Measurements from ENCODE around the gene PSEN1. TPM values are rescaled to one million over a fixed set of nuclear protein-coding genes. Genes with fewer than 3 reads are reported as not detected.

PSEN1 gene
- polyA plus RNA-seq, 2 of the 4 experiments (the other 2 are of a cell fraction) = 21.6 to 38.1 TPM

DNA sequence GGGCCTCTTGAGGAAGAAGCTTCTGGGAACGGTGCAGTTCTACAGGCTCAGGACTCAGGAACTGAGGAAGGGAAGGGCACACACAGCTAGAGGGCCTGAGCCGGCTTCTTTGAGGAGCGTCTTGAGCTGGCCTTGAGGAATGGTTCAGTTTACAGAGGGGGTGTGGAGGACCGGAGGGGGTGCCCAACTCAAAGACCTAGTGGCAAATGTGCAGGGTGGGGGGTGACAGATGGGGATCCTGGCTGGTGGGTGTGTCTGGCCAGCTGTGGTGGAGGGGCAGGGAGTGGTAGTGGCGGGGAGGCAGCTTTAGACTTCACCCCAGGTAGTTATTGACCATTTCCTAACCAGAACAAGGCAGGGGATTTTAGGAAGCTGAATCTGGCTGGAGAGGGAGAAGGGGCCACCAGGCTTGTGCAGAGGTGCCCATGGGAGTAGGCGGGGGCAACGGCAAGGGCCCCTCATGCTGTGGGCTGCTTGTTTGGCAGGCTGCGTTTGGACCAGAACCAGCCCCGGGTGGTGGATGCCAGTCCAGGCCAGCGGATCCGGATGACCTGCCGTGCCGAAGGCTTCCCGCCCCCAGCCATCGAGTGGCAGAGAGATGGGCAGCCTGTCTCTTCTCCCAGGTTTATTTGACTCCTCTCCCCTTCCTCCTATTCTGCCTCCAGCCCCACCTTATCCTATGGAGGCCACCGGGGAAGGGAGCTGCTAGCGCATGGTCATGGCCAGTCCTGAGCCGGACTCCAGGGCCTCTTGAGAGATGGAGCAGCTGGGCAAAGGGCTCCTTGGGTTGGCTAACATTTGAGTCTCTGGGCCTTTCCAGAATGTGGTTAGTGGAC lies 128.8 kb downstream of the PSEN1 start:
- ATAC-seq (peak; percentile 4 to 15; a peak in 2 of 6 replicates), DNase-seq (ENCODE audit: low read depth in 1 of 2, low spot score in 1 of 2) (no peak), FAIRE-seq (no peak)
- no peak overlapping the region for H3K4me2 ChIP-seq
- ChIA-PET CTCF (interaction anchor here (0.6 to 3.1 kb wide), 16 partner anchors 10 to 781 kb away, joined by 3 to 13 read pairs (median 3); no protein-coding TSS in a partner anchor), POLR2A (interaction anchor here (1.2 kb wide), 1 partner anchor 34 kb away, joined by 3 read pairs; no protein-coding TSS in a partner anchor)
- TF ChIP-seq ZSCAN20 (CRISPR knock-in tag; IDR thresholded peaks at IDR 0.05) = no peak
- no peak for TF ChIP-seq EP300 (IDR thresholded peaks at IDR 0.05)
- no peak for TF ChIP-seq POLR2AphosphoS2 (conservative IDR thresholded peaks at IDR 0.05; ENCODE audit: low read length)
- TF ChIP-seq CTCF (IDR thresholded peaks at IDR 0.05) = no peak
- TF ChIP-seq NFE2L2 (conservative IDR thresholded peaks at IDR 0.05; ENCODE audit: low read length) = no peak
- no peak for TF ChIP-seq HES2 (IDR thresholded peaks at IDR 0.05)
- no peak for TF ChIP-seq BCL3 (IDR thresholded peaks at IDR 0.05)
- no peak for TF ChIP-seq JUN (IDR thresholded peaks at IDR 0.05)
- TF ChIP-seq FOSL2 (IDR thresholded peaks at IDR 0.05) = no peak
- no peak for TF ChIP-seq FOSL2 (CRISPR knock-in tag; IDR thresholded peaks at IDR 0.05)
- H3K4me1 ChIP-seq = no peaks in the 10 kb centered on the region
- H3K27ac ChIP-seq = no peak overlapping the region
- H3K4me3 ChIP-seq = no peak overlapping the region
- 84% methylated on average over 18 of the region's 18 CpGs for WGBS (ENCODE audit: missing lambda C conversion rate)
- H3K9me3 ChIP-seq = no peaks in the 10 kb centered on the region

- ChIA-PET CTCF (interaction anchor here (0.8 to 3.1 kb wide), 11 partner anchors 10 to 93 kb away, joined by 3 to 13 read pairs (median 4); no protein-coding TSS in a partner anchor), POLR2A (interaction anchor here (1.2 kb wide), 1 partner anchor 34 kb away, joined by 3 read pairs; no protein-coding TSS in a partner anchor)
- Histone ChIP-seq H3K27ac (no peak overlapping the region), H3K4me2 (no peak overlapping the region), H3K9me3 (no peaks in the 10 kb centered on the region), H3K4me3 (no peak overlapping the region), H3K4me1 (no peaks in the 10 kb centered on the region)
- ATAC-seq = no peak
- no peak for DNase-seq (ENCODE audit: low read depth in 1 of 2, low spot score in 1 of 2)
- FAIRE-seq = no peak
- 94% methylated on average over 3 of the region's 3 CpGs for WGBS (ENCODE audit: missing lambda C conversion rate)
- TF ChIP-seq RAD21 (conservative IDR thresholded peaks at IDR 0.05 in 1 of 2, IDR thresholded peaks at IDR 0.05 in 1 of 2) = no peak
- no peak for TF ChIP-seq MAX (IDR thresholded peaks at IDR 0.05)
- TF ChIP-seq, protein P1, sequence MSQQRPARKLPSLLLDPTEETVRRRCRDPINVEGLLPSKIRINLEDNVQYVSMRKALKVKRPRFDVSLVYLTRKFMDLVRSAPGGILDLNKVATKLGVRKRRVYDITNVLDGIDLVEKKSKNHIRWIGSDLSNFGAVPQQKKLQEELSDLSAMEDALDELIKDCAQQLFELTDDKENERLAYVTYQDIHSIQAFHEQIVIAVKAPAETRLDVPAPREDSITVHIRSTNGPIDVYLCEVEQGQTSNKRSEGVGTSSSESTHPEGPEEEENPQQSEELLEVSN (IDR thresholded peaks at IDR 0.05; ENCODE audit: borderline replicate concordance, low read depth) = no peak
- TF ChIP-seq NFE2L2 (conservative IDR thresholded peaks at IDR 0.05; ENCODE audit: low read length) = no peak
- no peak for TF ChIP-seq ZC3H11A (IDR thresholded peaks at IDR 0.05)
- no peak for TF ChIP-seq RNF2 (IDR thresholded peaks at IDR 0.05; ENCODE audit: borderline replicate concordance, low read depth)
- no peak for TF ChIP-seq SMC3 (IDR thresholded peaks at IDR 0.05)
These were observed 129.4 kb downstream of the PSEN1 start for GRCh38 chr14:73265721-73266046.

- no peak overlapping the region for H3K4me3 ChIP-seq
- no peak for TF ChIP-seq TFCP2L1 (CRISPR knock-in tag; IDR thresholded peaks at IDR 0.05)
- TF ChIP-seq BHLHE40 (IDR thresholded peaks at IDR 0.05; ENCODE audit: low read depth, low read length) = no peak
- no peak for TF ChIP-seq ZNF302 (CRISPR knock-in tag; IDR thresholded peaks at IDR 0.05)
- H3K4me1 ChIP-seq = no peaks in the 10 kb centered on the region
- ChIA-PET POLR2A (no interaction called here), CTCF (interaction anchor here (0.8 to 3.1 kb wide), 12 partner anchors 9 to 205 kb away, joined by 3 to 13 read pairs (median 4); no protein-coding TSS in a partner anchor)
- no peak overlapping the region for H3K27ac ChIP-seq
- ATAC-seq (no peak), FAIRE-seq (no peak), DNase-seq (ENCODE audit: low read depth in 1 of 2, low spot score in 1 of 2) (no peak)
- 97% methylated on average over 7 of the region's 7 CpGs for WGBS (ENCODE audit: missing lambda C conversion rate)
- no peaks in the 10 kb centered on the region for H3K9me3 ChIP-seq
- H3K4me2 ChIP-seq = no peak overlapping the region
These were observed 130.0 kb downstream of the PSEN1 start for GRCh38 chr14:73266317-73266716.
